GM21723 (cell line): ENCODE measurements around the gene AGBL4.
"Not testable (repeated sequence)": the region's sequence is repeated elsewhere in the genome, so short reads cannot be mapped to it uniquely, and the experiment has no call there.

Experiments used
- ATAC-seq: cut with Tn5 transposase; IDR thresholded peaks from one replicate; pipeline ENCODE4 v1.9.1; 2021; ENCODE audit warnings: mild to moderate bottlenecking, moderate library complexity; ENCODE audit not compliant: unreplicated experiment

Gene AGBL4

GRCh38 chr1:49448200-49448599 is 575.6 kb downstream of the AGBL4 start:
- no peak for ATAC-seq

GRCh38 chr1:49436865-49437264 is 586.9 kb downstream of the AGBL4 start:
- ATAC-seq = no peak

- ATAC-seq = no peak
Observed at GRCh38 chr1:49435291-49435690, 588.5 kb downstream of the AGBL4 start.

GRCh38 chr1:49424782-49425181 is 599.0 kb downstream of the AGBL4 start:
- no peak for ATAC-seq

GRCh38 chr1:49416758-49417157 is 607.0 kb downstream of the AGBL4 start:
- no peak for ATAC-seq

- ATAC-seq = no peak
Observed at GRCh38 chr1:49408346-49408745, 615.4 kb downstream of the AGBL4 start.

GRCh38 chr1:49397086-49397485 is 626.7 kb downstream of the AGBL4 start:
- ATAC-seq = no peak

- ATAC-seq = no peak
Observed at GRCh38 chr1:49394200-49394599, 629.6 kb downstream of the AGBL4 start.

GRCh38 chr1:49389699-49390098 is 634.1 kb downstream of the AGBL4 start:
- ATAC-seq = no peak

GRCh38 chr1:49364676-49365075 is 659.1 kb downstream of the AGBL4 start:
- ATAC-seq = no peak

GRCh38 chr1:49363628-49364027 is 660.1 kb downstream of the AGBL4 start:
- ATAC-seq = no peak

GRCh38 chr1:49358036-49358435 is 665.7 kb downstream of the AGBL4 start:
- no peak for ATAC-seq

- no peak for ATAC-seq
Observed at GRCh38 chr1:49356594-49356993, 667.2 kb downstream of the AGBL4 start.

- no peak for ATAC-seq
Observed at GRCh38 chr1:49351768-49352167, 672.0 kb downstream of the AGBL4 start.

- no peak for ATAC-seq
Observed at GRCh38 chr1:49346767-49347349, 676.9 kb downstream of the AGBL4 start.

GRCh38 chr1:49340576-49340975 is 683.2 kb downstream of the AGBL4 start:
- ATAC-seq = no peak

GRCh38 chr1:49339043-49339442 is 684.7 kb downstream of the AGBL4 start:
- ATAC-seq = no peak

GRCh38 chr1:49337251-49337650 is 686.5 kb downstream of the AGBL4 start:
- no peak for ATAC-seq

- no peak for ATAC-seq
Observed at GRCh38 chr1:49333906-49334305, 689.8 kb downstream of the AGBL4 start.

GRCh38 chr1:49331066-49331852 is 692.5 kb downstream of the AGBL4 start:
- ATAC-seq = no peak

GRCh38 chr1:49323925-49324540 is 699.7 kb downstream of the AGBL4 start:
- ATAC-seq = no peak

- not testable (repeated sequence) for ATAC-seq
Observed at GRCh38 chr1:49320493-49320892, 703.3 kb downstream of the AGBL4 start.
